ENCODE data around the gene ZNF891. TPM values are rescaled to one million over a fixed set of nuclear protein-coding genes. Genes with fewer than 3 reads are reported as not detected.
A peak's percentile ranks its signal among the peaks of the same experiment; 100 is the strongest.

ZNF891 gene
- total and polyA plus RNA-seq, 2 of the 13 experiments (the other 11 are each of a cell fraction or from before 2014, with no cell fraction given), result 1.3 to 2.1 TPM

DNA sequence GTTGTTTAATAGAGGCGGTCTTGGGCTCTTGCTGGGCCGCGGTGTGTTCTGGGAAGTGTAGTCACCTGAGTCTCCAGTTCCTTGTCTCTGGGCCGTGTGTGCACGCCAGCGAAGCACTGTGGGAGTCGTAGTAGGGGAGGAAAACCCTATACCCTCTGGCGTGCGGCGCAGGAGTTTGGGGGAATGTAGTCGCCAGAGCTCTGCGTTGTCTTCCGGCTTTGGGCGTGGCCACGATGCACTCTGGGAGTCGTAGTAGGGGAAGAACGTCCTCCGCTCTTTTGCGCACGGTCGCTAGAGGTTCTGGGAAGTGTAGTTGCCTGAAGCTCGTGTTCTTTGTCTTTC lies 50.1 kb downstream of the ZNF891 start (continued):
- TF ChIP-seq, protein P1, sequence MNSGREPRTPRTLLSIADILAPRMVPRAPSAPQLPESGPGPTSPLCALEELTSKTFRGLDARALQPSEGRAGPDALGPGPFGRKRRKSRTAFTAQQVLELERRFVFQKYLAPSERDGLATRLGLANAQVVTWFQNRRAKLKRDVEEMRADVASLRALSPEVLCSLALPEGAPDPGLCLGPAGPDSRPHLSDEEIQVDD (CRISPR knock-in tag; IDR thresholded peaks at IDR 0.05; ENCODE audit: borderline replicate concordance), result no peak
- TF ChIP-seq DR1 (CRISPR knock-in tag; IDR thresholded peaks at IDR 0.05) (peak; percentile 47; the same call in 1 of the 2 replicates), ARNTL (CRISPR knock-in tag; IDR thresholded peaks at IDR 0.05) (peak; percentile 41; the same call in 1 of the 2 replicates), ZBTB21 (CRISPR knock-in tag; IDR thresholded peaks at IDR 0.05) (peak; percentile 63), HNRNPK (IDR thresholded peaks at IDR 0.05; ENCODE audit: low read depth, low read length, poor library complexity, severe bottlenecking) (no peak), ISL2 (CRISPR knock-in tag; IDR thresholded peaks at IDR 0.05) (0 out of 2 replicates have a peak, but pooled peaks have one; percentile 13), ZIK1 (CRISPR knock-in tag; IDR thresholded peaks at IDR 0.05; ENCODE audit: borderline replicate concordance, low read depth) (0 out of 2 replicates have a peak, but pooled peaks have one; percentile 8), RFXANK (CRISPR knock-in tag; IDR thresholded peaks at IDR 0.05) (no peak), ZNF441 (CRISPR knock-in tag; IDR thresholded peaks at IDR 0.05; ENCODE audit: borderline replicate concordance) (no peak), RXRB (CRISPR knock-in tag; IDR thresholded peaks at IDR 0.05; ENCODE audit: borderline replicate concordance) (peak; percentile 14; the same call in 1 of the 2 replicates), ZNF652 (CRISPR knock-in tag; IDR thresholded peaks at IDR 0.05; ENCODE audit: borderline replicate concordance, low read depth) (no peak), ZNF766 (CRISPR knock-in tag; IDR thresholded peaks at IDR 0.05; ENCODE audit: borderline replicate concordance) (no peak), MAZ (IDR thresholded peaks at IDR 0.05; ENCODE audit: borderline replicate concordance, low read depth, low read length) (no peak), MAZ (CRISPR knock-in tag; IDR thresholded peaks at IDR 0.05; ENCODE audit: low read depth) (peak; percentile 72; the same call in 1 of the 2 replicates), SRSF1 (optimal IDR thresholded peaks at IDR 0.05; ENCODE audit: low read depth, low read length) (peak; percentile 14), ZFP90 (CRISPR knock-in tag; IDR thresholded peaks at IDR 0.05; ENCODE audit: borderline replicate concordance) (0 out of 2 replicates have a peak, but pooled peaks have one; percentile 53), FOXM1 (CRISPR knock-in tag; IDR thresholded peaks at IDR 0.05) (0 out of 2 replicates have a peak, but pooled peaks have one; percentile 8)
- TF ChIP-seq, protein P2, sequence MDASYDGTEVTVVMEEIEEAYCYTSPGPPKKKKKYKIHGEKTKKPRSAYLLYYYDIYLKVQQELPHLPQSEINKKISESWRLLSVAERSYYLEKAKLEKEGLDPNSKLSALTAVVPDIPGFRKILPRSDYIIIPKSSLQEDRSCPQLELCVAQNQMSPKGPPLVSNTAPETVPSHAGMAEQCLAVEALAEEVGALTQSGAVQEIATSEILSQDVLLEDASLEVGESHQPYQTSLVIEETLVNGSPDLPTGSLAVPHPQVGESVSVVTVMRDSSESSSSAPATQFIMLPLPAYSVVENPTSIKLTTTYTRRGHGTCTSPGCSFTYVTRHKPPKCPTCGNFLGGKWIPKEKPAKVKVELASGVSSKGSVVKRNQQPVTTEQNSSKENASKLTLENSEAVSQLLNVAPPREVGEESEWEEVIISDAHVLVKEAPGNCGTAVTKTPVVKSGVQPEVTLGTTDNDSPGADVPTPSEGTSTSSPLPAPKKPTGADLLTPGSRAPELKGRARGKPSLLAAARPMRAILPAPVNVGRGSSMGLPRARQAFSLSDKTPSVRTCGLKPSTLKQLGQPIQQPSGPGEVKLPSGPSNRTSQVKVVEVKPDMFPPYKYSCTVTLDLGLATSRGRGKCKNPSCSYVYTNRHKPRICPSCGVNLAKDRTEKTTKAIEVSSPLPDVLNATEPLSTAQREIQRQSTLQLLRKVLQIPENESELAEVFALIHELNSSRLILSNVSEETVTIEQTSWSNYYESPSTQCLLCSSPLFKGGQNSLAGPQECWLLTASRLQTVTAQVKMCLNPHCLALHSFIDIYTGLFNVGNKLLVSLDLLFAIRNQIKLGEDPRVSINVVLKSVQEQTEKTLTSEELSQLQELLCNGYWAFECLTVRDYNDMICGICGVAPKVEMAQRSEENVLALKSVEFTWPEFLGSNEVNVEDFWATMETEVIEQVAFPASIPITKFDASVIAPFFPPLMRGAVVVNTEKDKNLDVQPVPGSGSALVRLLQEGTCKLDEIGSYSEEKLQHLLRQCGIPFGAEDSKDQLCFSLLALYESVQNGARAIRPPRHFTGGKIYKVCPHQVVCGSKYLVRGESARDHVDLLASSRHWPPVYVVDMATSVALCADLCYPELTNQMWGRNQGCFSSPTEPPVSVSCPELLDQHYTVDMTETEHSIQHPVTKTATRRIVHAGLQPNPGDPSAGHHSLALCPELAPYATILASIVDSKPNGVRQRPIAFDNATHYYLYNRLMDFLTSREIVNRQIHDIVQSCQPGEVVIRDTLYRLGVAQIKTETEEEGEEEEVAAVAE (CRISPR knock-in tag; IDR thresholded peaks at IDR 0.05; ENCODE audit: borderline replicate concordance), result peak; percentile 50; the same call in 1 of the 2 replicates
- TF ChIP-seq, protein P3, sequence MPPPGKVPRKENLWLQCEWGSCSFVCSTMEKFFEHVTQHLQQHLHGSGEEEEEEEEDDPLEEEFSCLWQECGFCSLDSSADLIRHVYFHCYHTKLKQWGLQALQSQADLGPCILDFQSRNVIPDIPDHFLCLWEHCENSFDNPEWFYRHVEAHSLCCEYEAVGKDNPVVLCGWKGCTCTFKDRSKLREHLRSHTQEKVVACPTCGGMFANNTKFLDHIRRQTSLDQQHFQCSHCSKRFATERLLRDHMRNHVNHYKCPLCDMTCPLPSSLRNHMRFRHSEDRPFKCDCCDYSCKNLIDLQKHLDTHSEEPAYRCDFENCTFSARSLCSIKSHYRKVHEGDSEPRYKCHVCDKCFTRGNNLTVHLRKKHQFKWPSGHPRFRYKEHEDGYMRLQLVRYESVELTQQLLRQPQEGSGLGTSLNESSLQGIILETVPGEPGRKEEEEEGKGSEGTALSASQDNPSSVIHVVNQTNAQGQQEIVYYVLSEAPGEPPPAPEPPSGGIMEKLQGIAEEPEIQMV (CRISPR knock-in tag; IDR thresholded peaks at IDR 0.05; ENCODE audit: low read depth), result no peak
- TF ChIP-seq, protein P4, sequence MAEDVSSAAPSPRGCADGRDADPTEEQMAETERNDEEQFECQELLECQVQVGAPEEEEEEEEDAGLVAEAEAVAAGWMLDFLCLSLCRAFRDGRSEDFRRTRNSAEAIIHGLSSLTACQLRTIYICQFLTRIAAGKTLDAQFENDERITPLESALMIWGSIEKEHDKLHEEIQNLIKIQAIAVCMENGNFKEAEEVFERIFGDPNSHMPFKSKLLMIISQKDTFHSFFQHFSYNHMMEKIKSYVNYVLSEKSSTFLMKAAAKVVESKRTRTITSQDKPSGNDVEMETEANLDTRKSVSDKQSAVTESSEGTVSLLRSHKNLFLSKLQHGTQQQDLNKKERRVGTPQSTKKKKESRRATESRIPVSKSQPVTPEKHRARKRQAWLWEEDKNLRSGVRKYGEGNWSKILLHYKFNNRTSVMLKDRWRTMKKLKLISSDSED (CRISPR knock-in tag; IDR thresholded peaks at IDR 0.05), result no peak
- TF ChIP-seq, protein P5, sequence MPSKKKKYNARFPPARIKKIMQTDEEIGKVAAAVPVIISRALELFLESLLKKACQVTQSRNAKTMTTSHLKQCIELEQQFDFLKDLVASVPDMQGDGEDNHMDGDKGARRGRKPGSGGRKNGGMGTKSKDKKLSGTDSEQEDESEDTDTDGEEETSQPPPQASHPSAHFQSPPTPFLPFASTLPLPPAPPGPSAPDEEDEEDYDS (CRISPR knock-in tag; IDR thresholded peaks at IDR 0.05), result peak; percentile 59
- TF ChIP-seq, protein P6, sequence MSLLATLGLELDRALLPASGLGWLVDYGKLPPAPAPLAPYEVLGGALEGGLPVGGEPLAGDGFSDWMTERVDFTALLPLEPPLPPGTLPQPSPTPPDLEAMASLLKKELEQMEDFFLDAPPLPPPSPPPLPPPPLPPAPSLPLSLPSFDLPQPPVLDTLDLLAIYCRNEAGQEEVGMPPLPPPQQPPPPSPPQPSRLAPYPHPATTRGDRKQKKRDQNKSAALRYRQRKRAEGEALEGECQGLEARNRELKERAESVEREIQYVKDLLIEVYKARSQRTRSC (CRISPR knock-in tag; IDR thresholded peaks at IDR 0.05; ENCODE audit: low read depth), result no peak

All from HepG2 (cell line).